Kidney (tissue), 14 donors: ENCODE results near the gene GSG1L. TPM values are rescaled to one million over a fixed set of nuclear protein-coding genes. Genes with fewer than 3 reads are reported as not detected.

Source experiments
- DNase-seq, 5 donors: peaks; one replicate each; pipeline ENCODE4 v3.0.0-alpha.2; 2013 to 2020
- FAIRE-seq: peaks from 2 replicates; lab custom pipeline; 2012; peaks lifted over from hg19 to GRCh38; lab: Jason Lieb, UNC
- H3K27ac ChIP-seq, 2 donors: one replicate each; pipeline ENCODE4 v1.7.0; 2013; ENCODE audit warnings: low read depth in 2 of 2, low read length in 2 of 2, inconsistent platforms in 1 of 2
- H3K27me3 ChIP-seq: one replicate; pipeline ENCODE4 v1.7.1; 2013; ENCODE audit warnings: low read length, inconsistent platforms; ENCODE audit not compliant: control insufficient read depth, insufficient read depth
- H3K36me3 ChIP-seq, 3 donors: one replicate each; pipeline versions ENCODE4 v1.7.0 to v1.7.1; 2013; ENCODE audit warnings: low read length in 3 of 3, control low read depth in 1 of 3, inconsistent platforms in 1 of 3; ENCODE audit not compliant: insufficient read depth in 3 of 3, control insufficient read depth in 2 of 3
- H3K4me1 ChIP-seq, 3 donors: one replicate each; pipeline versions ENCODE4 v1.7.0 to v1.7.1; 2013; ENCODE audit warnings: low read length in 3 of 3, inconsistent platforms in 1 of 3, low read depth in 1 of 3; ENCODE audit not compliant: control insufficient read depth in 2 of 3, insufficient read depth in 2 of 3
- H3K4me3 ChIP-seq, 3 donors: one replicate each; pipeline versions ENCODE4 v1.7.0 to v1.8.1; 2013; ENCODE audit warnings: low read length in 3 of 3, control low read depth in 1 of 3, inconsistent platforms in 1 of 3
- H3K9ac ChIP-seq, 3 donors: one replicate each; pipeline versions ENCODE4 v1.7.0 to v1.7.1; 2013; ENCODE audit warnings: low read length in 3 of 3, control low read depth in 1 of 3, inconsistent platforms in 1 of 3
- H3K9me3 ChIP-seq, 3 donors: one replicate each; pipeline versions ENCODE4 v1.7.0 to v1.7.1; 2013; ENCODE audit warnings: low read length in 3 of 3, control low read depth in 1 of 3, inconsistent platforms in 1 of 3; ENCODE audit not compliant: control insufficient read depth in 2 of 3, insufficient read depth in 1 of 3
- intact Hi-C: fragments of 100-400 bp; cut with DNase I; formaldehyde crosslinking; loops from one replicate; pipeline ENCODE4 v1.11.1; 2022
- polyA plus RNA-seq: library from polyadenylated mRNA; stranded (reverse); fragments of 350-450 nt; fragmentation: Illumina TruSeq; extraction: RNeasy Lipid Tissue Mini Kit (QIAGEN cat#74804); gene quantifications from one replicate; pipeline ENCODE4 v1.2.3, GENCODE V29; 2014; ENCODE audit warnings: low read depth, low replicate concordance; ENCODE audit not compliant: insufficient read depth
- total RNA-seq: library from RNA; stranded (reverse); fragmentation: NEBNext Ultra II Directional; extraction: Animal tissue kit (Norgen Biotek cat#: 25700); gene quantifications from one replicate; pipeline ENCODE4 v1.2.1, GENCODE V29; 2021
- TF ChIP-seq, protein P1 (sequence below): IDR thresholded peaks from 3 replicates; pipeline ENCODE4 v1.5.1; 2012; ENCODE audit warnings: mild to moderate bottlenecking, moderate library complexity, borderline replicate concordance; ENCODE audit not compliant: insufficient read depth; ENCODE audit errors: extremely low read depth
- donor health status: control.
- donor health status: control.
- donor health status: control.
- donor health status: control.
- donor health status: control.
- donor health status: DM: yes; HTN: yes; CAD: no.
- donor health status: Normal renal cell carcinoma (clear cell type).

GSG1L gene
- total and polyA plus RNA-seq, 2 donors from 2014 or later, result not detected

DNA sequence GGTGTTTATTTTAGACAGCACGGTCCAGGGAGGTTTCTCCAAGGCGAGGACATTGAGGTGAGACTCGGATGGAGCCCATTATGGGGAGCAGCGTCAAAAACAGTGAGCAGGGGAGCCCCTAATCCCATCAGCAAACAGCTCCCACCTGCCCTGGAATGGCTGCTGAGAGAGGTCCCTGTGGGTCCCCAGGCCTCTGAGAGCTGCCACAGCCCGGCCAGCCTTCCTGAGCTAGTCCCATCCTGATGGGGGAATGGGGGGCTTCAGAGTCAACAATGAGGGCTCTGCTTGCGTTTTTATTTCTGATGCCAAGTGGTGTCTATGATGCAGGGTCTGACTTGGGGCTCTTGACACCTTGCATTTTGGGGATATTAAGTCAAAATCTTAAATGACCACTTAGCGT is 128.4 kb downstream of the GSG1L start:
- FAIRE-seq, result no peak
- no peaks in the 10 kb centered on the region for H3K36me3 ChIP-seq
- H3K4me3 ChIP-seq, result no peak overlapping the region
- intact Hi-C loops, result no loop called here
- H3K27ac ChIP-seq, result no peak overlapping the region
- no peaks in the 10 kb centered on the region for H3K27me3 ChIP-seq
- TF ChIP-seq, protein P1, sequence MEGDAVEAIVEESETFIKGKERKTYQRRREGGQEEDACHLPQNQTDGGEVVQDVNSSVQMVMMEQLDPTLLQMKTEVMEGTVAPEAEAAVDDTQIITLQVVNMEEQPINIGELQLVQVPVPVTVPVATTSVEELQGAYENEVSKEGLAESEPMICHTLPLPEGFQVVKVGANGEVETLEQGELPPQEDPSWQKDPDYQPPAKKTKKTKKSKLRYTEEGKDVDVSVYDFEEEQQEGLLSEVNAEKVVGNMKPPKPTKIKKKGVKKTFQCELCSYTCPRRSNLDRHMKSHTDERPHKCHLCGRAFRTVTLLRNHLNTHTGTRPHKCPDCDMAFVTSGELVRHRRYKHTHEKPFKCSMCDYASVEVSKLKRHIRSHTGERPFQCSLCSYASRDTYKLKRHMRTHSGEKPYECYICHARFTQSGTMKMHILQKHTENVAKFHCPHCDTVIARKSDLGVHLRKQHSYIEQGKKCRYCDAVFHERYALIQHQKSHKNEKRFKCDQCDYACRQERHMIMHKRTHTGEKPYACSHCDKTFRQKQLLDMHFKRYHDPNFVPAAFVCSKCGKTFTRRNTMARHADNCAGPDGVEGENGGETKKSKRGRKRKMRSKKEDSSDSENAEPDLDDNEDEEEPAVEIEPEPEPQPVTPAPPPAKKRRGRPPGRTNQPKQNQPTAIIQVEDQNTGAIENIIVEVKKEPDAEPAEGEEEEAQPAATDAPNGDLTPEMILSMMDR, result no peak
- no peak for DNase-seq
- H3K4me1 ChIP-seq, result no peaks in the 10 kb centered on the region
- no peak overlapping the region for H3K9ac ChIP-seq
- H3K9me3 ChIP-seq, result peaks cover 0 to 6% (median 0%) of the 10 kb centered on the region in 3 donors

DNA sequence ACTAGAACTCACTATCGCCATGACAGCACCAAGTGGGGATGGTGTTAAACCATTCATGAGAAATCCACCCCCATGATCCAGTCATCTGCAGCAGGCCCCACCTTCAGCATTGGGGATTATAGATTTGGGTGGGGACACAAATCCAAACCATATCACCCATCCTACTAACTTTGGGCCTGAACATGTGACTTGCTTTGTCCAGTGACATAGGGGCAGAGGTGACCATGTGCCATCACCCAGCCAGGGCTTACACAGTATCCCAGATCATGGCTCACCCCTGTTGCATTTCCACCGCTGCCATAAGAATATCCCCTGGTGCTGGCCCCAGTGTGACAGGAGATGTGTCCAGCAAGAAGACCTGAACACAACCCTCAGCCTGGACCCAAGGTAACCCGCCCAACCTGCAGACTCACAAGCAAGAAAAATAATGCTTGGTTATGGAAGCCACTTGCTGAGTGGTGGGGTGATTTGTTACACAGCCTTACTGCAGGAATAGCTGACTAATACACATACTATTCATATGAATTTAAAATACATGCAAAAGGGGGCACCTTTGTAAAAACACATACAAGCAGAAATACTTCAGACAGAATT is 130.9 kb downstream of the GSG1L start:
- Histone ChIP-seq H3K9ac (no peak overlapping the region), H3K4me3 (no peak overlapping the region), H3K27me3 (no peaks in the 10 kb centered on the region), H3K27ac (no peak overlapping the region), H3K4me1 (no peaks in the 10 kb centered on the region), H3K36me3 (no peaks in the 10 kb centered on the region), H3K9me3 (peaks cover 0 to 6% (median 0%) of the 10 kb centered on the region in 3 donors)
- TF ChIP-seq, protein P1, result no peak
- intact Hi-C loops, result no loop called here
- FAIRE-seq (no peak), DNase-seq (no peak)

DNA sequence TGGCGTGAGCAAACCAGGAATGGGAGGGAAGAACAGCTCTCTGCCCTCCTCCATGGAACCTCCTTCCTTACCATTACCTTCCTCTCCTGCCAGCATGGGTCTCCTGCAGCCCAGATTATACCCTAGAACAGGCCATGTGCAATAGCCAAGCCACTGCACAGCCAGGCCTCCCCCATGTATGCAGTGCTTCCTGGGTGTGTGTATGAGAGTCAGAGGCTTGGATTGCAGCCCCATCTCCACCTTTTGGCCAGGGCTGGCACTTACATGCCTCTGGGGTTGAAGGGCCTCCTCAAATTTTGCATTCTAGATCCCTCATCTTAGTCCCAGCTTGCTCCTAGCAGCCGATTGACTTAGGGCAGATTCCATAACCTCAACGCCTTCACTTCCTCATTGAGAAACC is 133.7 kb downstream of the GSG1L start:
- no peak for FAIRE-seq
- H3K36me3 ChIP-seq, result no peaks in the 10 kb centered on the region

More for the DNA sequence above, 133.7 kb downstream of the GSG1L start:
- H3K4me1 ChIP-seq, result no peaks in the 10 kb centered on the region
- no peak overlapping the region for H3K9ac ChIP-seq
- no peak for DNase-seq
- H3K9me3 ChIP-seq, result peaks cover 0 to 6% (median 0%) of the 10 kb centered on the region in 3 donors
- no peaks in the 10 kb centered on the region for H3K27me3 ChIP-seq
- intact Hi-C loops, result no loop called here
- no peak overlapping the region for H3K4me3 ChIP-seq
- TF ChIP-seq, protein P1, result no peak
- no peak overlapping the region for H3K27ac ChIP-seq
